ENCODE results near the gene MRAP2.

MRAP2 gene

GRCh38 chr6:84137989-84138575, 104.5 kb downstream of the MRAP2 start:
- no peak for DNase-seq

- no peak for DNase-seq
Measured at GRCh38 chr6:84139311-84139710, 105.7 kb downstream of the MRAP2 start.

Data from NCI-H1092 (cell line).